Ishikawa (cell line): Measurements from ENCODE around the gene SLC16A11.

Experiments used
- CEBPB ChIP-seq: IDR thresholded peaks from 2 replicates; pipeline ENCODE4 v1.6.1; 2012
- CREB1 ChIP-seq: IDR thresholded peaks from 2 replicates; pipeline ENCODE4 v1.6.1; 2012; ENCODE audit warnings: low read depth
- EGR1 ChIP-seq: IDR thresholded peaks from 2 replicates; pipeline ENCODE4 v1.6.1; 2012
- EP300 ChIP-seq: IDR thresholded peaks from 2 replicates; pipeline ENCODE4 v1.6.1; 2012; ENCODE audit warnings: borderline replicate concordance
- FOXM1 ChIP-seq: IDR thresholded peaks from 2 replicates; pipeline ENCODE4 v1.6.1; 2012; ENCODE audit warnings: low read depth, borderline replicate concordance
- MAX ChIP-seq: IDR thresholded peaks from 2 replicates; pipeline ENCODE4 v1.6.1; 2012
- NFIC ChIP-seq: IDR thresholded peaks from 2 replicates; pipeline ENCODE4 v1.6.1; 2012
- RAD21 ChIP-seq: IDR thresholded peaks from 2 replicates; pipeline ENCODE4 v1.6.1; 2012; ENCODE audit warnings: low read depth
- REST ChIP-seq: IDR thresholded peaks from 2 replicates; pipeline ENCODE4 v1.6.1; 2012; ENCODE audit warnings: low read depth, mild to moderate bottlenecking
- TAF1 ChIP-seq: IDR thresholded peaks from 2 replicates; pipeline ENCODE4 v1.6.1; 2012; ENCODE audit warnings: low read depth, mild to moderate bottlenecking
- TCF12 ChIP-seq: IDR thresholded peaks from 2 replicates; pipeline ENCODE4 v1.6.1; 2012; ENCODE audit warnings: low read depth
- TEAD4 ChIP-seq: IDR thresholded peaks from 2 replicates; pipeline ENCODE4 v1.6.1; 2012
- USF1 ChIP-seq: IDR thresholded peaks from 2 replicates; pipeline ENCODE4 v1.6.1; 2012
- YY1 ChIP-seq: IDR thresholded peaks from 2 replicates; pipeline ENCODE4 v1.6.1; 2012; ENCODE audit warnings: low read depth
- ZBTB7A ChIP-seq: IDR thresholded peaks from 2 replicates; pipeline ENCODE4 v1.6.1; 2012; ENCODE audit warnings: low read depth

Gene SLC16A11

GRCh38 chr17:7080456-7081041 lies 36.7 kb upstream of the SLC16A11 start:
- TF ChIP-seq YY1, result no peak
- TF ChIP-seq FOXM1, result no peak
- no peak for TF ChIP-seq REST
- TF ChIP-seq EGR1, result no peak
- TF ChIP-seq NFIC, result no peak
- no peak for TF ChIP-seq USF1
- TF ChIP-seq TAF1, result no peak
- no peak for TF ChIP-seq TEAD4
- no peak for TF ChIP-seq CREB1
- no peak for TF ChIP-seq ZBTB7A
- TF ChIP-seq EP300, result no peak
- no peak for TF ChIP-seq CEBPB
- no peak for TF ChIP-seq MAX
- no peak for TF ChIP-seq TCF12
- TF ChIP-seq RAD21, result no peak

- TF ChIP-seq CEBPB, result no peak
- no peak for TF ChIP-seq REST
- no peak for TF ChIP-seq MAX
- no peak for TF ChIP-seq NFIC
Measured at GRCh38 chr17:7079581-7080455, 35.9 kb upstream of the SLC16A11 start, which contains the start of gene CLEC10A. Gene CLEC10A (minus strand): TSS chr17:7080251. CDS start chr17:7078812, 1,439 bp downstream.

- TF ChIP-seq MAX, result no peak
- TF ChIP-seq CEBPB, result no peak
- TF ChIP-seq YY1, result no peak
- TF ChIP-seq REST, result no peak
- no peak for TF ChIP-seq TEAD4
- TF ChIP-seq ZBTB7A, result no peak
- TF ChIP-seq EGR1, result no peak
- TF ChIP-seq RAD21, result no peak
- TF ChIP-seq EP300, result no peak
- no peak for TF ChIP-seq NFIC
- TF ChIP-seq TCF12, result no peak
- no peak for TF ChIP-seq CREB1
Measured at GRCh38 chr17:7078711-7079110, 34.8 kb upstream of the SLC16A11 start.

GRCh38 chr17:7077911-7078546 lies 34.1 kb upstream of the SLC16A11 start:
- TF ChIP-seq YY1, result no peak
- TF ChIP-seq REST, result no peak
- no peak for TF ChIP-seq ZBTB7A
- no peak for TF ChIP-seq CEBPB
- no peak for TF ChIP-seq TAF1
